Mesendoderm (in vitro differentiated cells): Measurements from ENCODE around the gene OTOG.

Experiments used
- DNase-seq: peaks from one replicate; pipeline ENCODE4 v3.0.0; 2013
- H2AK5ac ChIP-seq: 2 replicates; pipeline ENCODE4 v1.6.1; 2013; ENCODE audit warnings: low read length, inconsistent platforms
- H2BK120ac ChIP-seq: 2 replicates; pipeline ENCODE4 v1.6.1; 2013; ENCODE audit warnings: low read depth, mild to moderate bottlenecking, low read length, moderate library complexity, mixed read lengths
- H2BK15ac ChIP-seq: replicated peaks from 2 replicates; pipeline ENCODE4 v1.6.1; 2013; ENCODE audit warnings: low read depth, mild to moderate bottlenecking, moderate library complexity
- H2BK5ac ChIP-seq: 2 replicates; pipeline ENCODE4 v1.6.1; 2013; ENCODE audit warnings: low read length, inconsistent platforms
- H3K18ac ChIP-seq: 2 replicates; pipeline ENCODE4 v1.6.1; 2013; ENCODE audit warnings: mild to moderate bottlenecking, low read length, mixed read lengths
- H3K23ac ChIP-seq: one replicate; pipeline ENCODE4 v1.6.1; 2013; ENCODE audit warnings: low read length
- H3K27ac ChIP-seq: 2 replicates; pipeline ENCODE4 v1.5.1; 2013; ENCODE audit warnings: low read depth, mild to moderate bottlenecking, inconsistent platforms, low read length, moderate library complexity
- H3K27me3 ChIP-seq: 2 replicates; pipeline ENCODE4 v1.6.1; 2013; ENCODE audit warnings: low read length, control low read depth, mild to moderate bottlenecking, inconsistent platforms; ENCODE audit not compliant: insufficient read depth, poor library complexity
- H3K36me3 ChIP-seq: 2 replicates; pipeline ENCODE4 v1.6.1; 2013; ENCODE audit warnings: low read length, inconsistent platforms; ENCODE audit not compliant: control insufficient read depth, insufficient read depth
- H3K4ac ChIP-seq: one replicate; pipeline ENCODE4 v1.6.1; 2013; ENCODE audit warnings: low read depth, mild to moderate bottlenecking, low read length, moderate library complexity
- H3K4me1 ChIP-seq: 2 replicates; pipeline ENCODE4 v1.6.1; 2013; ENCODE audit warnings: low read depth, low read length, inconsistent platforms; ENCODE audit not compliant: control insufficient read depth
- H3K4me2 ChIP-seq: 2 replicates; pipeline ENCODE4 v1.6.1; 2013; ENCODE audit warnings: low read length
- H3K4me3 ChIP-seq: 2 replicates; pipeline ENCODE4 v1.5.1; 2013; ENCODE audit warnings: mild to moderate bottlenecking, low read length
- H3K56ac ChIP-seq: one replicate; pipeline ENCODE4 v1.6.1; 2013; ENCODE audit warnings: low read length
- H3K79me1 ChIP-seq: 2 replicates; pipeline ENCODE4 v1.6.1; 2013; ENCODE audit warnings: low read length, inconsistent platforms
- H3K79me2 ChIP-seq: 2 replicates; pipeline ENCODE4 v1.6.1; 2013; ENCODE audit warnings: mild to moderate bottlenecking, low read length; ENCODE audit not compliant: control insufficient read depth, insufficient read depth
- H3K9ac ChIP-seq: 2 replicates; pipeline ENCODE4 v1.6.1; 2013; ENCODE audit warnings: low read length, inconsistent platforms
- H4K5ac ChIP-seq: one replicate; pipeline ENCODE4 v1.6.1; 2013; ENCODE audit warnings: low read length
- H4K8ac ChIP-seq: one replicate; pipeline ENCODE4 v1.6.1; 2013; ENCODE audit warnings: low read depth, mild to moderate bottlenecking, control low read depth, low read length, moderate library complexity
- WGBS: extraction: QIAGEN DNeasy Blood & Tissue Kit; methylation state at CpG from one replicate; pipeline ENCODE4 v1.1.7; 2013; ENCODE audit warnings: low lambda C conversion rate, missing lambda C conversion rate; ENCODE audit not compliant: insufficient coverage; ENCODE audit errors: extremely low coverage; 5-methylcytosine and 5-hydroxymethylcytosine counted together

Gene OTOG

DNA sequence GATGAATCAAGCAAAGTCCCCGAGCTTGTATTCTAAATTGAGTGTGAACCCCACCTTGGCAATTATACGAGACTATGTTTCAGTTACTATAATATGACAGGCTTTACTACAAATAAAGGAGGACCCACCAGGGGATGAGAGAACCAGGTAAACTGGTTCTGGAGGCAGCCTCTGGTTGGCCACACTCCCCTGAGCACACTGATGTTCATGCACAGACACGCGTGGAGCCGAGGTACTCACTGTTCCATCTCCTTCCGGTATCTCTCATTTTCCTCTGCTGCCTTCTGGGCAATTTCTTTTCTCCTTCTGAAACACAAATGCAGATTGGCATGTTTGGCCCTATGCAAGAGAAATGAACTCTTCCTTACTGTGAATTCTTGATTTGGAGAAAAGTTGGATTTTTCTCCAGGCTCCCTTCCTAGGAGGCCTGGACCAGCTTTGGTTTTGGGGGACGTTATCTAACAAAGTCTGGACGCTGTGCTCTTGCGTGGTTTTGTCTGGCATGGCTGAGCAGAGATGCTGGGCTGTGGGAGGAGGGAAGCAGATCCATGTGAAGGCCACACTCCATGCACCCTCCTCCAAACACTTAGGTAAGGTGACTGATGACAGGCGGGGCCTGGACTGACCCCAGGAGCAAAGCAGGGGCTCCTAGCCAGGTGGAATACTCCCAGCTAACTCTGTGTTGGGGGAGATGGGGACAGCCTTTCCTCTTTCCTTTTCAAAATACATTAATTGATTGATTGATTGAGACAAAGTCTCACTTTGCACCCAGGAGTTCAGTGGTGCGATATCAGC is 25.8 kb upstream of the OTOG start:
- DNase-seq, result no peak
- Histone ChIP-seq H3K27ac (no peak overlapping the region), H4K5ac (no peak overlapping the region), H3K79me2 (no peaks in the 10 kb centered on the region), H3K56ac (no peak overlapping the region), H3K18ac (no peak overlapping the region), H3K23ac (no peak overlapping the region), H3K4ac (no peak overlapping the region), H3K9ac (no peak overlapping the region), H2BK5ac (no peak overlapping the region), H3K79me1 (no peaks in the 10 kb centered on the region), H3K4me2 (no peak overlapping the region), H3K4me3 (no peak overlapping the region), H4K8ac (no peak overlapping the region), H3K27me3 (no peaks in the 10 kb centered on the region), H2BK120ac (no peak overlapping the region), H3K36me3 (no peaks in the 10 kb centered on the region), H2BK15ac (no peak overlapping the region), H2AK5ac (no peak overlapping the region), H3K4me1 (no peaks in the 10 kb centered on the region)
- WGBS, result no CpG with 5 or more reads among the region's 11 CpGs

DNA sequence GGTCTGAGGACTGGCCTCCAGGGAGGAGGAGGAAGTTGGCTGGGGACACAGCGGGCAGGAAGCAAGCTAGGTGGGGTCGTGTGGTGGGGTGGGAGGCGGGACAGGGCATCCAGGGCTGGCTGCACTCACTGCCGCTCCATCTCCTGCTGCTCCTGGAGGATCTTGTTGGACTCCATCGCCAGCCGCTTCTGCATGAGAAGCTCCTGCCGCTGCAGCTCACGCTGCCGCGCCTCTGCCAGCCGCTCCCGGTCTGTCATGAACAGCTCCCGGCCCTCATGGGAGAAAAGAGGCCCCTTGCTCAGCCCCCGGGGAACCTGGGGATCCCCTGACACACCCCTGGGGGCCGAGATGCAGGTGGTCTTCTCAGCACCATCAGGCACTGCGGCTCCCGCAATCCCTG is 24.4 kb upstream of the OTOG start:
- no peak for DNase-seq
- Histone ChIP-seq H2BK120ac (no peak overlapping the region), H3K4me1 (no peaks in the 10 kb centered on the region), H2AK5ac (no peak overlapping the region), H3K23ac (no peak overlapping the region), H3K56ac (no peak overlapping the region), H2BK5ac (no peak overlapping the region), H3K4me2 (no peak overlapping the region), H3K4ac (no peak overlapping the region), H2BK15ac (no peak overlapping the region), H3K79me1 (no peaks in the 10 kb centered on the region), H3K27me3 (no peaks in the 10 kb centered on the region), H4K8ac (no peak overlapping the region), H3K27ac (no peak overlapping the region), H3K36me3 (no peaks in the 10 kb centered on the region), H3K4me3 (no peak overlapping the region), H3K18ac (no peak overlapping the region), H3K9ac (no peak overlapping the region), H3K79me2 (no peaks in the 10 kb centered on the region), H4K5ac (no peak overlapping the region)
- no CpG with 5 or more reads among the region's 17 CpGs for WGBS

- Histone ChIP-seq H3K23ac (no peak overlapping the region), H3K79me1 (no peaks in the 10 kb centered on the region), H3K27ac (no peak overlapping the region), H2AK5ac (no peak overlapping the region), H3K27me3 (no peaks in the 10 kb centered on the region), H3K4me2 (no peak overlapping the region), H3K9ac (no peak overlapping the region), H3K18ac (no peak overlapping the region), H2BK120ac (no peak overlapping the region), H2BK5ac (no peak overlapping the region), H3K4me3 (no peak overlapping the region), H3K56ac (no peak overlapping the region), H3K79me2 (no peaks in the 10 kb centered on the region), H3K36me3 (no peaks in the 10 kb centered on the region), H4K5ac (no peak overlapping the region), H2BK15ac (no peak overlapping the region), H3K4ac (no peak overlapping the region), H3K4me1 (no peaks in the 10 kb centered on the region), H4K8ac (no peak overlapping the region)
- no CpG with 5 or more reads among the region's 9 CpGs for WGBS
- DNase-seq, result no peak
These were observed 22.8 kb upstream of the OTOG start for GRCh38 chr11:17524221-17524620.

DNA sequence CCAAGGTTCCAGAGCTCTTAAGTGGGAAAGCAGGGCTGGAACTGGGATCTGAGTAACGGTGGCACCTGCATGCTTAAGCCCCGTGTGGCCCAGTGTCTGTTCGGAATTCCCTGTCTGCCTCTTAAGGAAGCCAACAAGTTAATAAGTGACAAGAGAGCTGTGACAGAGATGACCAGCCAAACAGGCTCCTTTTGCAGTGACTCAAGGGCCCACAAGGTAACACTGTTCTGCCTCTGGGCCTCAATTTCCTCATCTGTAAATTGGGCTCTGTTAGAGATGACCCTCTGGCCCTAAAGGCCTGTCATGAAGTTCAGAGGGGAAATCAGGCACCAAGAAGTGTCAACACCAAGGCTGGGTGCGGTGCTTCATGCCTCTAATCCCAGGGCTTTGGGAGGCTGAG is 21.5 kb upstream of the OTOG start:
- H3K18ac ChIP-seq, result no peak overlapping the region
- H3K27me3 ChIP-seq, result no peaks in the 10 kb centered on the region
- no peak overlapping the region for H2BK15ac ChIP-seq
- no peak overlapping the region for H2AK5ac ChIP-seq
- H4K5ac ChIP-seq, result no peak overlapping the region
- H3K4me1 ChIP-seq, result no peaks in the 10 kb centered on the region
- H3K79me1 ChIP-seq, result no peaks in the 10 kb centered on the region
- no CpG with 5 or more reads among the region's 4 CpGs for WGBS
- no peak overlapping the region for H2BK120ac ChIP-seq
- no peak for DNase-seq
- no peak overlapping the region for H3K56ac ChIP-seq
- no peak overlapping the region for H3K27ac ChIP-seq
- H3K36me3 ChIP-seq, result no peaks in the 10 kb centered on the region
- no peak overlapping the region for H2BK5ac ChIP-seq
- no peak overlapping the region for H3K9ac ChIP-seq
- H3K79me2 ChIP-seq, result no peaks in the 10 kb centered on the region
- no peak overlapping the region for H3K4ac ChIP-seq
- no peak overlapping the region for H3K4me3 ChIP-seq
- peak overlapping the region; percentile 17 for H3K23ac ChIP-seq
- no peak overlapping the region for H3K4me2 ChIP-seq
- H4K8ac ChIP-seq, result no peak overlapping the region

GRCh38 chr11:17526326-17526725 is 20.7 kb upstream of the OTOG start:
- no CpG with 5 or more reads among the region's 13 CpGs for whole genome bisulfite sequencing
- Histone ChIP-seq H3K18ac (no peak overlapping the region), H3K4me2 (no peak overlapping the region), H2BK120ac (no peak overlapping the region), H2BK5ac (no peak overlapping the region), H2BK15ac (no peak overlapping the region), H3K4me1 (no peaks in the 10 kb centered on the region), H3K27me3 (no peaks in the 10 kb centered on the region), H3K79me2 (no peaks in the 10 kb centered on the region), H4K5ac (no peak overlapping the region), H3K36me3 (no peaks in the 10 kb centered on the region), H3K56ac (no peak overlapping the region), H3K27ac (no peak overlapping the region), H2AK5ac (no peak overlapping the region), H3K23ac (no peak overlapping the region), H3K4ac (no peak overlapping the region), H4K8ac (no peak overlapping the region), H3K4me3 (no peak overlapping the region), H3K79me1 (no peaks in the 10 kb centered on the region), H3K9ac (no peak overlapping the region)
- no peak for DNase-seq
